Measurements from ENCODE around the gene VCPKMT.

- no peak for TF ChIP-seq CTCF (conservative IDR thresholded peaks at IDR 0.05; ENCODE audit: low read length)
- no peak for TF ChIP-seq EZH2phosphoT487 (IDR thresholded peaks at IDR 0.05; ENCODE audit: borderline replicate concordance)
Measured at GRCh38 chr14:50117456-50117855, 1.1 kb upstream of the VCPKMT start.
